ENCODE results near the gene ATG13. TPM values are rescaled to one million over a fixed set of nuclear protein-coding genes. Genes with fewer than 3 reads are reported as not detected.

ATG13 gene
- total RNA-seq, 2 experiments from 2014 or later, result 64.0 to 72.9 TPM

DNA sequence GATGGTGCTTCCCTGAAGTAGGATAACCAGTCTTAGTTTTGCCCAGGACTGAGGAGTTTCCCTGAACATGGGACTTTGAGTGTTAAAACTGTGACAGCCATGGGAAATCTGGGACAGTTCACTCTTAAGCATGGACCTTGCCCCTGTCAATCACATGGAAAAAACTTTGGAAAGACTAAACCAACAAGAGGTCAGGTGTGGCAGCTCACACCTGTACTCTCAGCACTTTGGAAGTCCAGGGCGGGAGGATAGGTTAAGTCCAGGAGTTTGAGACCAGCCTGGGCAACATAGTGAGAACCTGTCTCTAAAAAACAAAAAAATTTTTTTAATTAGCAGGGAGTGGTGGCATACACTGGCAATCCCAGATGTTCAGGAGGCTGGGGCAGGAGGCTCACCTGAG lies 20.2 kb upstream of the ATG13 start:
- H3K9me3 Mint-ChIP-seq (ENCODE audit: low read depth), result no peaks in the 10 kb centered on the region
- CTCF ChIA-PET, result no interaction called here
- ATAC-seq (no peak), DNase-seq (no peak)
- H3K27ac Mint-ChIP-seq, result peak overlapping the region; percentile 39
- no peaks in the 10 kb centered on the region for H3K36me3 Mint-ChIP-seq
- H3K27me3 Mint-ChIP-seq, result no peaks in the 10 kb centered on the region
- no peak overlapping the region for H3K4me3 Mint-ChIP-seq
- peaks cover 32% of the 10 kb centered on the region for H3K4me1 Mint-ChIP-seq

DNA sequence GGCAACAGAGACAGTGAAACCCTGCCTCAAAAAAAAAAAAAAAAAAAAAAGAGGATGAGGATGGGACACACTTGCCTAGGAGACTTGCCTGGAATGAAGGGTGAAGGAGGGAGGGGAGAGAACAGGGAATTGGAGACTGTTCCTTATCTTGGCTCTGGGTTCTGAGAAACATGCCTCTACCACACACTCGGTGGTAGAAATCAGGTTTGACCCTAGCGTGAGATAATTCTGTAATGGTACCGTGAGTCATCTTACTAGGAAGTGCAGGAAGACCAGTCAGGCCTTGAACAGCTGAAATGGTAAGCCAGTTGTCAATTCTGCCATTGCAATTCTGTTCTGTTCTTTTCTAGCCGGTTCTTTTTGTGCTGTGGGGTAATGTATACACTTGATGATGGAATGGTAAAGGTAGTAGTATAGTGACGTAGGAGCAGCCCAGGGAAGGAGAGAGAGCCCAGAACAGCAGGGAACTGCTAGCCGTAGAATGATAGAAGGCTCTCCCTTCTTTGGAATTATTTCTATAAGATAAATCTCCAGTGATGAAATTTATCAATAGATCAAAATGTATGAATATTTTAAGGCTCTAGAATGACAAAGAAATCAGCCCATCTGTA lies 19.6 kb upstream of the ATG13 start:
- Mint-ChIP-seq H3K9me3 (ENCODE audit: low read depth) (no peaks in the 10 kb centered on the region), H3K27ac (peak overlapping the region; percentile 66), H3K4me1 (peaks cover 26% of the 10 kb centered on the region), H3K4me3 (no peak overlapping the region), H3K36me3 (no peaks in the 10 kb centered on the region), H3K27me3 (no peaks in the 10 kb centered on the region)
- no peak for ATAC-seq
- DNase-seq, result no peak
- CTCF ChIA-PET, result interaction anchor here (1.7 kb wide), 1 partner anchor 17 kb away, joined by 3 read pairs; no protein-coding TSS in a partner anchor

DNA sequence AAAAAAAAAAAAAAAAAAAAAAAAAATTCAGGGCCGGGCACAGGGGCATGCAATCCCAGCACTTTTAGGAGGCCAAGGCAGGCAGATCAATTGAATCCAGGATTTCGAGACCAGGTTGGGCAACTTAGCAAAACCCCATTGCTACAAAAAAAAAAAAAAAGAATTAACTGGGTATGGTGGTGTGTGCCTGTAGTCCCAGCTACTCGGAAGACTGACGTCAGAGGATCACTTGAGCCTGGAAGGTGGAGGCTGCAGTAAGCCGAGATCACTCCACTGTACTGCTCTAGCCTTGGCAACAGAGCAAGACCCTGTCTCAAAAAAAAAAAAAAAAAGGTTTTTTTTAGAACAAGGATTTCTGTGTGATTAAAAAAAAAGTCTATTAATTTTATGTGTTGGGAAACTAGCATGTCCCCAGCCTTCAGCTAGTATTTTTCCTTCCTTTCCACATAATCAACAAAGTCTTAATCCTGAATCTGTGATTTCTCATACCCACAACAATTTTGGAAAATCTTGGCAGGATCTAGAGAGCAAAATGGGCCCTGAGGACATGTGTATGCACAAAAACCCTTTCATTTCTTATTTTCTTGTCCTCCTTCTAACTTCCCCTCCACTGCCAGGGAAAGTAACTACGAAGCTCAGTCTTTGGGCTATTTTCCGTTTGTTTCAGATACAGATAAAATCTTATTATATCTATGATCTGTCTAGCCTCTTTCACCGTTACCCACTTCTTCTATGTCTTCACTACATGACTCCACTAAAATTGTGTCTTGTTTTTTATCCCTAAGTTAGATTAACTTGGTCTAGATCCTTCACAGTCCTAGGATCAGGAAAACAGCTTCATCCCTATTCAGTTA lies 17.8 kb upstream of the ATG13 start:
- ATAC-seq, result no peak
- CTCF ChIA-PET, result interaction anchor here (1.2 to 1.8 kb wide), 4 partner anchors 12 to 25 kb away, joined by 3 to 5 read pairs (median 4); no protein-coding TSS in a partner anchor

DNA sequence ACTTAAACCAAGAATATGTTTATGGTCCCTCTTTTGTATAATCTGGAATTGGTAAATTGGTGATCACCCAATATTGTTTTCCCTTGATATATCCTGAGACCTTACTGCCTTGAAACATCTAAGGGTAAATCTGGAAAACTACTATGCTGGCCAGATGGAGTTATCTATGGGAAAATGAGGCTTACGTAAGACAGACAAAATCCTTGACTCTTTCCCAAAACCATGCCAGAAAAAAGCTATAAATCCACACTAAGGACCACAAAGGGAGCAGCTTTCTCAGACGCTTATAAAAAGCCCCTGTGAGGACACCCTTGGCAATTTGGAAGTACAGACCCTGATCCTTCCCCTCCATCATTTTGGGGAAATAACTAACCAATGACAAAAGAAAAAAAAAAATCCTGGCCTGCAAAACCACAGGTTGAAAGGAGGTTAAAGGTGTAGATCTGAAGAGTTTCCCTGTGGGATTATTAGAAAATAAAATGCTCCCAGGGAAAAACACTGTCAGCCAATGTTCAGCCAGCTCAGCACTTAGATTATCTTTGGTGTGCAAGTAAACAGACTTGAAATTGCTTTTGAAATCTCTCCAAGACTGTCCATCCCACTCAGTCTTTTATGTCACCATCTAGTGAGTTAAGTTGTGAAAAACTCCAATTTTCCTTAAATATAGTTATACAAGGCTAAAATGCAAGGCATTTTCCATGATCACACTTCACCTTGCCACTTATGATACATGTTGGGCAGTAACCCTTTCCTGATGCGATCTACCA lies 17.0 kb upstream of the ATG13 start:
- no peaks in the 10 kb centered on the region for H3K36me3 Mint-ChIP-seq
- H3K9me3 Mint-ChIP-seq (ENCODE audit: low read depth), result no peaks in the 10 kb centered on the region
- DNase-seq (no peak), ATAC-seq (no peak)
- no peak overlapping the region for H3K27ac Mint-ChIP-seq
- H3K27me3 Mint-ChIP-seq, result no peaks in the 10 kb centered on the region
- no peak overlapping the region for H3K4me3 Mint-ChIP-seq
- CTCF ChIA-PET, result interaction anchor here (1.4 to 1.8 kb wide), 2 partner anchors 11 to 18 kb away, joined by 4 to 5 read pairs; no protein-coding TSS in a partner anchor
- peaks cover 16% of the 10 kb centered on the region for H3K4me1 Mint-ChIP-seq

More for the DNA sequence above, 17.8 kb upstream of the ATG13 start:
- DNase-seq, result no peak
- Mint-ChIP-seq H3K4me1 (peaks cover 17% of the 10 kb centered on the region), H3K4me3 (no peak overlapping the region), H3K27me3 (no peaks in the 10 kb centered on the region), H3K27ac (no peak overlapping the region), H3K9me3 (ENCODE audit: low read depth) (no peaks in the 10 kb centered on the region), H3K36me3 (no peaks in the 10 kb centered on the region)

DNA sequence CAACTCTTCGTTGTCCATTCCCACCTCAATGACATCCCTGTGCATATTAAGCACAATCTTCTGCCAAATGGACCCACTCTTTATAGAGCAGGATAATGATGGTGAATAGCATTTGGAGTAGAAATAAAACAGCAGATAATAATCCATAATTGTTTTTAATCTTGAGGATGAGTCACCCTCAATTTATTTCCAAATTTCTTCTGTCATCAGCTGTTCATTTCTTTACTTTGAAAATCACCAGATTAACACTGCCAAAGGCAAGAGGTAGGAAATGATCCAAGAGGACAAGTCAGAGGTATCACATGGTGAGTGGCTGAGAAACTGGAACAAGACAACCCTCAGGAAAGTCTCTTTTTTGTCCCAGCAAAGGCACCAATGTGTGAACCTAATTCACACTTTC lies 16.2 kb upstream of the ATG13 start:
- DNase-seq, result no peak
- no peak overlapping the region for H3K27ac Mint-ChIP-seq
- H3K4me1 Mint-ChIP-seq, result peaks cover 16% of the 10 kb centered on the region
- CTCF ChIA-PET, result interaction anchor here (1.8 kb wide), 1 partner anchor 11 kb away, joined by 5 read pairs; no protein-coding TSS in a partner anchor
- no peaks in the 10 kb centered on the region for H3K36me3 Mint-ChIP-seq
- no peak for ATAC-seq
- no peaks in the 10 kb centered on the region for H3K9me3 Mint-ChIP-seq (ENCODE audit: low read depth)
- no peak overlapping the region for H3K4me3 Mint-ChIP-seq
- no peaks in the 10 kb centered on the region for H3K27me3 Mint-ChIP-seq

DNA sequence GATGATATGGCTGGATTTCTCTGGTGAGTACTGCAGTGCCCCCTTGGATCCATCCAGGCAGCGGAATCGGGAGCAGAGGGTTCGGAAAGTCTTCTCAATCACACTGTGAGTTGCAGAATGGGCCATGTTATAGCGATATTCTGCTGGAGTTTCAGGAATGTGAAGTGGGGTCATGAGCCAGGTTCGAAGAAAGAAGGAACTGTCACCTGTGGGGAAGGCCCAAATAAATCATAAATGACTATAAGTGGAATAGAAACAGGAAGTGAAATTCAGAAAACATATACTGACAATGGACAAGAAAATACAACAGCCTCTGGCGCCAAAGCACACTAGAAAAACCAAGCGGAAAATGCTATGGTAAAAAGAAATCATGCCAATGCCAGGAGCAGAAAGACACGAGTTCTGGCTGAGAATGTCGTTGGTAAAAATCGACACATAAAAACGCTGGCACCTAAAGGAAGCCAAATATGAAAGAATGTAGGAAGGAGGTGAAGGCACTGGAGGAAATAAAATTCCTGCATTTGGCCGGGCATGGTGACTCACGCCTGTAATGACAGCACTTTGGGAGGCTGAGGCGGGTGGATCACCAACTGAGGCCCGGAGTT lies 13.5 kb upstream of the ATG13 start:
- Mint-ChIP-seq H3K27me3 (no peaks in the 10 kb centered on the region), H3K4me1 (peaks cover 2% of the 10 kb centered on the region), H3K9me3 (ENCODE audit: low read depth) (no peaks in the 10 kb centered on the region), H3K4me3 (no peak overlapping the region), H3K36me3 (no peaks in the 10 kb centered on the region), H3K27ac (no peak overlapping the region)
- DNase-seq, result no peak
- no peak for ATAC-seq
- CTCF ChIA-PET, result interaction anchor here (1.5 kb wide), 1 partner anchor 9 kb away, joined by 5 read pairs; no protein-coding TSS in a partner anchor

DNA sequence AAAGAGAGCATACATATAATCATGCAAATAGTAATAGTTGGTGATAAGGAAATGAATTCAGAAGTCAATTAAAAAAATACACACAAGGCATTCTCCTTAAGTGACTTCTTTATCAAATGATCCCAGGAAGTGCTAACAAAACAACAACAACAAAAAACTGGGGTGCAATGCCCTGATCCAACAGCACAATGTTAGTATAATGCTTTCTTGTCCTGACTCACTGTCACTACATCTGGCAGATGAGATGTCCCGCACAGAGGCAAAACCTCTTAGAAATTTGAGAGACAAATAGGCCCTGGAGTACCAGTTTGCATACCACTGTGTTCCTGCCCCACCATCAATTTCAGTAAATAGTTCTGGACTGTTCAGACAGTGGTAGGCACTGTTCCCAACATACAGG lies 12.6 kb upstream of the ATG13 start:
- CTCF ChIA-PET, result no interaction called here
- ATAC-seq, result no peak

DNA sequence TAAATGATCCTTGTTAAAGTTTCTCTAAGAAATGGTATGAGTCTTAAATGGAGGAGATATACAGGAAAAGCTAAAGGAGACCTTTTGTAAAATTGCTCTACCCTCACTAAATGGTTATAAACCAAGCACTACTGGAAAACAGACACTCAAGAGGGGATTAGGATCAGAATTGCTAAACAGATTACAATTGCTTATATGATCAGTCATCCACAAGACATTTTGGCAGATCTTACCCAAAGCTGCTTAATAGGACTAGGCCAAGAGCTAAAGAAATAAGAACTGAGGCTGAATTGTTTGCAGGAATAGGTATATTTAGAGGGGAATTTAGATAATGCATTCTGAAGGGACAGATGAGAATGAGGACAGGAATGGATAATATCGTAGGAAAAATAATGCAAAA lies 9.8 kb upstream of the ATG13 start:
- CTCF ChIA-PET, result interaction anchor here (0.7 to 1.2 kb wide), 3 partner anchors 9 to 59 kb away, joined by 3 to 6 read pairs (median 3); partner anchors contain the start of genes AMBRA1, ATG13 and HARBI1
- no peak overlapping the region for H3K27ac Mint-ChIP-seq
- H3K4me3 Mint-ChIP-seq, result no peak overlapping the region
- DNase-seq (no peak), ATAC-seq (no peak)
- no peaks in the 10 kb centered on the region for H3K36me3 Mint-ChIP-seq
- H3K9me3 Mint-ChIP-seq (ENCODE audit: low read depth), result no peaks in the 10 kb centered on the region
- no peaks in the 10 kb centered on the region for H3K27me3 Mint-ChIP-seq
- H3K4me1 Mint-ChIP-seq, result peaks cover 7% of the 10 kb centered on the region

More for the DNA sequence above, 12.6 kb upstream of the ATG13 start:
- no peaks in the 10 kb centered on the region for H3K36me3 Mint-ChIP-seq
- no peak overlapping the region for H3K27ac Mint-ChIP-seq
- no peak for DNase-seq
- H3K9me3 Mint-ChIP-seq (ENCODE audit: low read depth), result no peaks in the 10 kb centered on the region
- peaks cover 2% of the 10 kb centered on the region for H3K4me1 Mint-ChIP-seq
- H3K27me3 Mint-ChIP-seq, result no peaks in the 10 kb centered on the region
- H3K4me3 Mint-ChIP-seq, result no peak overlapping the region

DNA sequence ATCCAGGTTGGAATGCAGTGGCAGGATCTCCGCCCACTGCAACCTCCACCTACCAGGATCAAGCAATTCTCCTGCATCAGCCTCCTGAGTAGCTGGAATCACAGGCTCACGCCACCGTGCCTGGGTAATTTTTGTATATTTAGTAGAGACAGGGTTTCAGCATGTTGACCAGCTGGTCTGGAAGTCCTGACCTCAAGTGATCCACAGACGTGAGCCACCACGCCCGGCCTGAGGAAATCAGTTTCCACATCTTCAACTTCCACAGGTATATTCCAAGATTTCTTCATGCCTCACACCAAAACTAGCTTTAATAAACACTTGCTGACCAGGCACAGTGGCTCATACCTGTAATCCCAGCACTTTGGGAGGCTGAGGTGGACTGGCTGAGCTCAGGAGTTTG lies 8.0 kb upstream of the ATG13 start:
- CTCF ChIA-PET, result no interaction called here
- DNase-seq, result no peak

DNA sequence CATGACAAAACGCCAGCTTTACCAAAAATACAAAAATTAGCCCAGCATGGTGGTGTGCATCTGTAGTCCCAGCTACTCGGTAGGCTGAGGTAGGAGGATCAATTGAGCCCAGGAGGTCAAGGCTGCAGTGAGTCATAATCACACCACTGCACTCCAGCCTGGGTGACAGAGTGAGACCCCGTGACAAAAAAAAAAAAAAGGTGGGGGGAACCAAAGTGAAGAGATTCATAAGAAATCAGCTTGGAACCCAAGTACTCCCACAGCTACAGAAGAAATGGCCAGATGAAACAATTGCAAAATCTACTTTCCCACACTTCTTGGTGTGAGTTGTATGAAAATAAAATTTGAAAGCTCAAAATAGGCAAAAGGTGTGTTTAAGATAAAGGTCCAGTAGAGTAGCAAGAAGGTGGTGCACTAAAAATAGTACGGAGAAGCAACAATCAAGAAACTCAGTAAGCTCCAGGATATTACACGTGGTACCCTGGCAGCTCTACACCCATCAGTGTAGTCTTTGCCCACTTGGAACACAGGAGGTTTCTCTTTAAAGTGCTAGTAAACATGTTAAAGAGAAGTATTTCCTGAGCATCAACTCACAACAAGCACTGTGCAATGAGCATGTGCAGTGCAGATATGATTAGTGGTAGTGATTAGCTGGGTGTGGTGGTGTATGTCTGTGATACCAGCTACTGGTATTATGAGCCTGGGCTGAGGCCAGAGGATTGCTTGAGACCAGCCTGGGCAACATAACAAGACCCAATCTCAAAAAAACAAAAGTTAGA lies 5.6 kb upstream of the ATG13 start:
- Mint-ChIP-seq H3K4me3 (no peak overlapping the region), H3K27me3 (no peaks in the 10 kb centered on the region), H3K27ac (no peak overlapping the region), H3K36me3 (no peaks in the 10 kb centered on the region), H3K9me3 (ENCODE audit: low read depth) (no peaks in the 10 kb centered on the region), H3K4me1 (peaks cover 19% of the 10 kb centered on the region)
- CTCF ChIA-PET, result interaction anchor here (0.6 to 1.5 kb wide), 4 partner anchors 11 to 82 kb away, joined by 3 to 5 read pairs (median 4); no protein-coding TSS in a partner anchor
- no peak for ATAC-seq
- DNase-seq, result no peak

More for the DNA sequence above, 8.0 kb upstream of the ATG13 start:
- Mint-ChIP-seq H3K27me3 (no peaks in the 10 kb centered on the region), H3K27ac (no peak overlapping the region), H3K4me3 (no peak overlapping the region), H3K4me1 (peaks cover 5% of the 10 kb centered on the region), H3K36me3 (no peaks in the 10 kb centered on the region), H3K9me3 (ENCODE audit: low read depth) (no peaks in the 10 kb centered on the region)
- ATAC-seq, result no peak

DNA sequence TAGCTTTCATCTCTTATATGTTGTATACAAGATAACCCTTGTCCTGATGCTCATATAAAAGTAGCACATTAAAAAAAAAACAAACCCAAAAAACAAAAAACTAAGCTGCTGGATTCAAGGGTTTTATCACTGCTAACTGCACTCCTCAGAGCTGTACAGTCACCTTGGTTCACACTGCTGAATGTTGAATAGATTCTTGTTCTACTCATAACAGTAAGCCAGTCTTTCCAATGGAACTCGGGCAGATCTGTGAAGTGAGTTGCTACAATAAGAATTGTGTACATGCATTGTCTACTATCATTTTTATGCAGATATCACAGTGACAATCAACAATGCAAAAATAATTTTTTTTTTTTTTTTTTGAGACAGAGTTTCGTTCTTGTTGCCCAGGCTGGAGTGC lies 5.0 kb upstream of the ATG13 start:
- no peak for DNase-seq
- CTCF ChIA-PET, result interaction anchor here (0.7 to 1.5 kb wide), 6 partner anchors 10 to 228 kb away, joined by 3 to 5 read pairs (median 4); no protein-coding TSS in a partner anchor
- H3K4me1 Mint-ChIP-seq, result peaks cover 19% of the 10 kb centered on the region
- ATAC-seq, result no peak
- no peak overlapping the region for H3K4me3 Mint-ChIP-seq
- no peaks in the 10 kb centered on the region for H3K36me3 Mint-ChIP-seq
- H3K27ac Mint-ChIP-seq, result no peak overlapping the region
- H3K27me3 Mint-ChIP-seq, result no peaks in the 10 kb centered on the region
- H3K9me3 Mint-ChIP-seq (ENCODE audit: low read depth), result no peaks in the 10 kb centered on the region

DNA sequence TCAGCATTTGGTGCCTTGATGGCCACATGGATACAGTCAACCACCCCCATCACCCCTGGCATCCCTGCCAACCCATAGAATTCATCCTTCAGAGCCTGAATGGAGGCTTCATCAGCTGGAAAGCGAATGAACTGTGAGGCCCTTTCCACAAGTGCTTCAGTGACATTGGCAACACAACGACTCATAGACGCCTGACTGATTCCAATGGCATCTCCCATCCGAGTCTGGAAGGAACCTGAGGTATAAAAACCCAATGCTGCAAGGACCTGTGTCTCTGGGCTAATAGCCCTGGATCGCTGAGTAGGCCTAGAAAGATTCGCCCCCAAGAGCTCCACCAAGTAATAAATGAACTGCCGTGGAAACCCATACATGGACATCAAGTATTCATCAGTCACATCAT lies 1.6 kb upstream of the ATG13 start:
- Mint-ChIP-seq H3K27me3 (no peaks in the 10 kb centered on the region), H3K4me3 (peak overlapping the region; percentile 89), H3K36me3 (peaks cover 3% of the 10 kb centered on the region), H3K27ac (no peak overlapping the region), H3K4me1 (peaks cover 36% of the 10 kb centered on the region), H3K9me3 (ENCODE audit: low read depth) (no peaks in the 10 kb centered on the region)
- CTCF ChIA-PET, result interaction anchor here (1.2 to 4.4 kb wide), 3 partner anchors 51 to 226 kb away, joined by 3 to 35 read pairs (median 15); partner anchors contain the start of gene CHRM4
- DNase-seq, result no peak
- no peak for ATAC-seq
